HG02840 (cell line): Measurements from ENCODE around the gene TOMM6.
A peak's percentile ranks its signal among the peaks of the same experiment; 100 is the strongest.
"Not testable (repeated sequence)": the region's sequence is repeated elsewhere in the genome, so short reads cannot be mapped to it uniquely, and the experiment has no call there.

Experiments
- ATAC-seq: cut with Tn5 transposase; IDR thresholded peaks from one replicate; pipeline ENCODE4 v1.9.1; 2021; ENCODE audit warnings: mild to moderate bottlenecking, moderate library complexity, moderate number of reproducible peaks; ENCODE audit not compliant: unreplicated experiment, low FRiP score

Gene TOMM6

GRCh38 chr6:41759905-41760579 lies 27.5 kb upstream of the TOMM6 start:
- ATAC-seq, result no peak

GRCh38 chr6:41763470-41763869 lies 24.0 kb upstream of the TOMM6 start:
- ATAC-seq, result no peak

- not testable (repeated sequence) for ATAC-seq
Observed at GRCh38 chr6:41766043-41766664, 21.3 kb upstream of the TOMM6 start.

- no peak for ATAC-seq
Observed at GRCh38 chr6:41767112-41767833, 20.2 kb upstream of the TOMM6 start.

GRCh38 chr6:41768545-41769308 lies 18.8 kb upstream of the TOMM6 start:
- no peak for ATAC-seq

GRCh38 chr6:41769376-41769775 lies 18.1 kb upstream of the TOMM6 start:
- no peak for ATAC-seq

GRCh38 chr6:41770381-41771057 lies 17.0 kb upstream of the TOMM6 start:
- no peak for ATAC-seq

- no peak for ATAC-seq
Observed at GRCh38 chr6:41771058-41771983, 16.2 kb upstream of the TOMM6 start.

GRCh38 chr6:41774841-41775240 lies 12.7 kb upstream of the TOMM6 start:
- ATAC-seq, result no peak

- no peak for ATAC-seq
Observed at GRCh38 chr6:41775293-41775882, 12.1 kb upstream of the TOMM6 start.

- ATAC-seq, result no peak
Observed at GRCh38 chr6:41777551-41778285, 9.8 kb upstream of the TOMM6 start.

- no peak for ATAC-seq
Observed at GRCh38 chr6:41778895-41779294, 8.6 kb upstream of the TOMM6 start.

- peak; percentile 20 for ATAC-seq
Observed at GRCh38 chr6:41779336-41779735, 8.2 kb upstream of the TOMM6 start.

- peak; percentile 89 for ATAC-seq
Observed at GRCh38 chr6:41779788-41780550, 7.5 kb upstream of the TOMM6 start, which contains the start of gene FRS3. FRS3 (minus strand) TSS chr6:41779900; CDS start chr6:41776987, 2,913 bp downstream.

- ATAC-seq, result no peak
Observed at GRCh38 chr6:41780551-41781365, 6.7 kb upstream of the TOMM6 start, which contains the start of gene PRICKLE4. PRICKLE4 (plus strand) TSS chr6:41780782; CDS start chr6:41783474, 2,692 bp downstream.

- no peak for ATAC-seq
Observed at GRCh38 chr6:41781366-41781730, 6.1 kb upstream of the TOMM6 start.
